ENCODE measurements around the gene THSD4. TPM values are rescaled to one million over a fixed set of nuclear protein-coding genes. Genes with fewer than 3 reads are reported as not detected.
"Not testable (repeated sequence)": the region's sequence is repeated elsewhere in the genome, so short reads cannot be mapped to it uniquely, and the experiment has no call there.

The THSD4 gene
- total RNA-seq, 1 donor = 50.9 TPM

- TF ChIP-seq CTCF (IDR thresholded peaks at IDR 0.05; ENCODE audit: insufficient read depth, low read length) = no peak
- DNase-seq (ENCODE audit: low read depth) = no peak
- H3K4me3 ChIP-seq (ENCODE audit: low read depth, low read length) = no peak overlapping the region
Observed at GRCh38 chr15:71212146-71212545, 96.9 kb downstream of the THSD4 start.

- H3K4me3 ChIP-seq (ENCODE audit: low read depth, low read length); DNase-seq (ENCODE audit: low read depth): not testable (repeated sequence)
Observed at GRCh38 chr15:71213943-71214342, 98.7 kb downstream of the THSD4 start.

GRCh38 chr15:71215126-71215894 lies 100.0 kb downstream of the THSD4 start:
- TF ChIP-seq CTCF (IDR thresholded peaks at IDR 0.05; ENCODE audit: insufficient read depth, low read length) = no peak
- no peak for DNase-seq (ENCODE audit: low read depth)
- H3K4me3 ChIP-seq (ENCODE audit: low read depth, low read length) = no peak overlapping the region

- H3K4me3 ChIP-seq (ENCODE audit: low read depth, low read length) = no peak overlapping the region
- DNase-seq (ENCODE audit: low read depth) = peak; percentile 83
- TF ChIP-seq CTCF (IDR thresholded peaks at IDR 0.05; ENCODE audit: insufficient read depth, low read length) = no peak
Observed at GRCh38 chr15:71218272-71218805, 103.1 kb downstream of the THSD4 start.

- TF ChIP-seq CTCF (IDR thresholded peaks at IDR 0.05; ENCODE audit: insufficient read depth, low read length) = no peak
- H3K4me3 ChIP-seq (ENCODE audit: low read depth, low read length) = no peak overlapping the region
- DNase-seq (ENCODE audit: low read depth) = peak; percentile 48
Observed at GRCh38 chr15:71219101-71219500, 103.8 kb downstream of the THSD4 start.

GRCh38 chr15:71219645-71220044 lies 104.4 kb downstream of the THSD4 start:
- DNase-seq (ENCODE audit: low read depth) = peak; percentile 96
- no peak overlapping the region for H3K4me3 ChIP-seq (ENCODE audit: low read depth, low read length)
- TF ChIP-seq CTCF (IDR thresholded peaks at IDR 0.05; ENCODE audit: insufficient read depth, low read length) = peak; percentile 10

- TF ChIP-seq CTCF (IDR thresholded peaks at IDR 0.05; ENCODE audit: insufficient read depth, low read length) = no peak
- H3K4me3 ChIP-seq (ENCODE audit: low read depth, low read length) = no peak overlapping the region
- DNase-seq (ENCODE audit: low read depth) = no peak
Observed at GRCh38 chr15:71220828-71221227, 105.6 kb downstream of the THSD4 start.

Measured in fibroblast of the aortic adventitia (primary cell).